HTERT RPE-1 (cell line): ENCODE results near the gene HERC6.
"Not testable (repeated sequence)": the region's sequence is repeated elsewhere in the genome, so short reads cannot be mapped to it uniquely, and the experiment has no call there.

Experiments
- in situ Hi-C: fragments of 300-500 bp; cut with MboI; formaldehyde crosslinking; loops from 4 replicates; pipeline ENCODE4 v1.14.3; 2020; ENCODE audit warnings: low sequenced_read_pairs

The HERC6 gene

GRCh38 chr4:88378691-88379559 lies at the start of gene HERC6:
HERC6 (plus strand) TSS chr4:88378852; CDS start chr4:88378922, 70 bp downstream.
- in situ Hi-C loops, result no loop called here

- in situ Hi-C loops, result no loop called here
Observed at GRCh38 chr4:88333741-88334405, 44.8 kb upstream of the HERC6 start.

DNA sequence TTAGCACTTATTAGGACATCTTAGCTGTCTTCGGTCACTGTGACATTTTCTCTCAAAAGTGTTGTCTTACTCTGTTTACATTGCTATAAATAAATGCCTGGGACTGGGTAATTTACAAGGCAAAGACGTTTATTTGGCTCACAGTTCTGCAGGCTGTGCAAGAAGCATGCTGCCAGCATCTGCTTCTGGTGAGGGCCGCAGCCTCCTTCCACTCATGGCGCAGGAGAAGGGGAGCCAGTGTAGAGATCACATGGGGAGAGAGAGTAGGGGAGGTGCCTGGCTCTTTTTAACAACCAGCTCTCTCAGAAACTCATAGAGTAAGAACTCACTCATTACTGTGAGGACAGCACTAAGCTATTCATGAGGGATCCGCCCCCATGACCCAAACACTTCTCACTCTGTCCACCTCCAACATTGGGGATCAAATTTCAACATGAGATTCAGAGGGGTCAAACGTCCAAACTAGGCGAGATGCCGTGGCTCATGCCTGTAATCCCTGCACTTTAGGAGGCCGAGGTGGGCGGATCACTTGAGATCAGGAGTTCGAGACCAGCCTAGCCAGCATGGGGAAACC lies 43.5 kb upstream of the HERC6 start:
- in situ Hi-C loops, result no loop called here

- in situ Hi-C loops, result no loop called here
Observed at GRCh38 chr4:88341227-88342192, 37.1 kb upstream of the HERC6 start.

DNA sequence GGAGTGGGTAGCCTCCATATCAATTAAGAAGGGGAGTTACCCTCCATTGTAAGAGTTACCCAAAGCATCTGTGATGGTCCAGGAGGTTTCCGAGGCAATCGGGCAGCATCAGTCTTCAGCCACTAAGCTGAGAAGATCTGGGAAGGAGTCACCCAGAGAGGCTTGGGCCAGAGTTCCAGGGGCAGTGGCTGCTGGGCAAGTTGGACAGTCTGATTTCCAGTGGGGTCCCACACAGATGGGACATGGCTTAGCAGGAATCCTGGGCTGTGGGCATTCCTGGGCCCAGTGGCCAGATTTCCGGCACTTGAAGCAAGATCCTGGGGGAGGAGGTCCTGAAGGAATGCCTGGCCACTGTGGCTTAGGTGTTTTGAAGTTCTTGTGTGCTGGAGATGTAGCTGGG lies 31.8 kb upstream of the HERC6 start:
- in situ Hi-C loops, result not testable (repeated sequence)

- in situ Hi-C loops, result not testable (repeated sequence)
Observed at GRCh38 chr4:88348761-88349160, 29.9 kb upstream of the HERC6 start.

DNA sequence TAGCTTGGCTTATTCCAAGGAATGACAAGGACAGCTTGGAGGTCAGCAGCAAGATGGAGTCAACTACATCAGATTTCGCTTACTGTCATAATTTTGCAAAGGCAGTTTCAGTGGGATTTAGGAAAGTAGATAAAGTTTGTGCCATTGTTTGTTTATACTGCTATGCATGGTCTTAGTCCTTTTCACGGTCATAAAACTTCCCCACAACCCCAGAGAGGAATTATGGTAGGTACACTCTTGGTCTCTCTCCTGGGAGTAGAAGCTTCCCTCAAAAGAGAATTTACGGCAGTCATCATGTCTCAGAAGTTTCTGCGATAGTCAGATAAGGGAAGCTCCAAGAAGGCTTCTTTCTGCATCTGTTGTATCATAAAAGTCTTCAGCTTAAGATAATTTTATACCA lies 27.9 kb upstream of the HERC6 start:
- in situ Hi-C loops, result no loop called here

GRCh38 chr4:88352062-88352740 lies 26.5 kb upstream of the HERC6 start:
- in situ Hi-C loops, result no loop called here

DNA sequence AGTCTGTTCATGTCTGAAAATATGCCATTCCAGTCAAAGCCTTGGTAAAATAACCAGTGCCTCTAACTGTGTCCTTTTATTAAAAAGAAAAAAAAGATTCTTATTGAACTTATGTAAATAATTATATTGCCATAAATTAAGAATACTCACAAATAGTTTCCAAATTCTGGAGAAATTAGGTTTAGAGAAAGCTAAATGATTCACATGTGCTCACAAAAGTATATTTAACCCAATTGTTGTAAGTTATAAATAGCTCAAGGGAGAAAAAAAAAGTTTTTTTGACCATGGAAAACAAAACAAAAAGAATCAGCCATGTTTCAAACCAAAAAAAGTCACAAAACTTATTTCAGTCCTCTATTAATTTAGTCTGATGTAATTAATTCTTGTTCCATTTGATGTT lies 25.3 kb upstream of the HERC6 start:
- in situ Hi-C loops, result no loop called here

- in situ Hi-C loops, result no loop called here
Observed at GRCh38 chr4:88356771-88357170, 21.9 kb upstream of the HERC6 start.

GRCh38 chr4:88357262-88357661 lies 21.4 kb upstream of the HERC6 start:
- in situ Hi-C loops, result no loop called here

DNA sequence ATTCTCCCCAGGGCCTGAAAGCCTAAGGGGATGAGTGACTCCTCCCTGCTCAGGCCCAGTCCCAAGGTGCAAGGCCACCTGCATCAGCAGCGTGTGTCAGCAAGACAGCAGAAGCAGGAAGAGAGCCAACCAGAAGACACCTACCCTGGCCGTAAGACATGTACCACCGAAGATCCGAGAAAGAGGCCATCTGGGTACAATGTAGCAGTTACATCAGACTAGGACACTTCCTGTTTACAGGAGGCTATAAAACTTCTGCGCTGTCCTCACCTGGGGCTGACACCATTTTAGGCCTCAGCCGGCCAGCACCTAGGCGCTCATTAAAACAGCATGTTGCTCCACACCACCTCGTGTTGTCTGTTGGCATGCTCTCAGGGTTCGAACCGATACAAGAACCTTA lies 19.1 kb upstream of the HERC6 start:
- in situ Hi-C loops, result no loop called here

DNA sequence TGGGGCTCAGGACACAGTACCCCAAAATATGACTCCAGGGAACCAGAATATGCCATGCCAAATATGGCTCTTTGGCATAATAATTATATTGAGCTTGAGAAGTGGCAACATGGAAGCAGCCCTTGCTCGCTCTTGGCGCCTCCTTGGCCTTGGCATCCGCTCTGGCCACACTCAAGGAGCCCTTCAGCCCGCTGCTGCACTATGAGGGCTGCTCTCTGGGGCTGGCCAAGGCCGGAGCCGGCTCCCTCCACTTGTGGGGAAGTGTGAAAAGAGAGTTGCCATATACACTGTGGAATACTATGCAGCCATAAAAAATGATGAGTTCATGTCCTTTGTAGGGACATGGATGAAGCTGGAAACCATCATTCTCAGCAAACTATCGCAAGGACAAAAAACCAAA lies 18.4 kb upstream of the HERC6 start:
- in situ Hi-C loops, result no loop called here

- in situ Hi-C loops, result no loop called here
Observed at GRCh38 chr4:88360791-88361190, 17.9 kb upstream of the HERC6 start.

GRCh38 chr4:88361217-88361773 lies 17.4 kb upstream of the HERC6 start:
- in situ Hi-C loops, result not testable (repeated sequence)

DNA sequence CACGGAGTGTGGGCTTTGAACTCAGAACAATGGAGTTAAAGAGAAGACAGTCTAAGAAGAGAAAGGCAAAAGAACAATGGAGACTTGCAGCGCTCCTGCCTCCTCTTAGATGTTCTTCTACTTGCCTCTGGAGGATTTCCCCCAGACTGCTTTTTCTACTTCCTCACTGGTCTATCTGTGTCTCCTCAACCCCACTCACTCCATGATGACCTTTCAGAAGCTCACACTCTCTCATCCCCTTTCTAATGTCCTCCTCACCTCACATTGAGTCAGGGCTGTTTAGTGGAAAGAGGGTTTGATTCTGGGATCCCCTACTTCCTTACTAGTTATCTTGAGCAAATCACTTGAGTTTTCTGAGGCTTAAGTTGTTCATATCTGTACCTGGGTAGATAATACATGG lies 12.2 kb upstream of the HERC6 start:
- in situ Hi-C loops, result no loop called here

DNA sequence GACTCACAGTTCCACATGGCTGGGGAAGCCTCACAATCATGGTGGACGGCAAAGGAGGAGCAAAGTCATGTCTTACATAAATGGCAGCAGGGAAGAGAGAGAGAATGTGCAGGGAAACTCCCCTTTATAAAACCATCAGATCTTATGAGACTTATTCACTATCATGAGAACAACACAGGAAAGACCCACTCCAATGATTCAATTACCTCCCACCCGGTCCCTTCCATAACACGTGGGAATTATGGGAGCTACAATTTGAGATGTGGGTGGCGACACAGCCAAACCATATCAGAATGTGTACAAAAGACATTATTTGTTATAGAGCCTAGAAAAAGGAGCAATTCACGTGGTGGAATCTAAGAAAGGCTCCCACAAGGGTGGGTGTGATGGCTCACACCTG lies 10.8 kb upstream of the HERC6 start:
- in situ Hi-C loops, result no loop called here

DNA sequence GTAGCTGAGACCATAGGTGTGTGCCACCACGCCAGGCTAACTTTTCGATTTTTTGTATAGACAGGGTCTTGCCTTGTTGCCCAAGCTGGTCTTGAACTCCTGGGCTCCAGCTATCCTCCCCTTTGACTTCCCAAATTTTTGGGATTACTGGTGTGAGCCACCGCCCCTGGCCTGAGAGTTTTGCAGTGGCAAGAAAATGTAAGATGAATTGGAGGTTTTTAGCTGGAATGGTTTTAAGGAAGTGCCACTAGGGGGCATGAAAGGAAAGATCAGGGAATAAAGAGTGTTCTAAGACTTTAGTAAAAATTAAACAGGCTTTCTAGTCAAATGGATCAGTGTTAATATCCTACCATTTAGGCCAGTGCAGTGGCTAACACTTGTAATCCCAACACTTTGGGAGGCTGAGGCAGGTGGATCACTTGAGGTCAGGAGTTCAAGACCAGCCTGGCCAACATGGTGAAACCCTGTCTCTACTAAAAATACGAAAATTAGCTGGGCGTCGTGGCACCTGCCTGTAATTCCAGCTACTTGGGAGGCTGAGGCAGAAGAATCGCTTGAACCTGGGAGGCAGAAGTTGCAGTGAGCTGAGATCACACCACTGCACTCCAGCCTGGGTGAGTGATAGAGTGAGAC lies 9.4 kb upstream of the HERC6 start:
- in situ Hi-C loops, result not testable (repeated sequence)

GRCh38 chr4:88381123-88381522 lies 2.5 kb downstream of the HERC6 start:
- in situ Hi-C loops, result no loop called here
